Suprapubic skin (tissue), 3 donors: ENCODE results near the gene DIAPH2.

Source experiments
- POLR2AphosphoS5 ChIP-seq, 3 donors: sonication (generic); formaldehyde crosslinking; IDR thresholded peaks; one replicate each; pipeline ENCODE4 v1.6.1; 2017; ENCODE audit warnings: antibody characterized with exemption in 3 of 3
- TF ChIP-seq, protein P1 (sequence below), 2 donors: fragments of 200-600 bp in 1 of 2; fragments of 450-650 bp in 1 of 2; sonication (generic) in 1 of 2; IDR thresholded peaks; one replicate each; pipeline ENCODE4 v1.5.1; 2016 to 2019; ENCODE audit warnings: antibody characterized with exemption in 2 of 2, mild to moderate bottlenecking in 1 of 2, moderate library complexity in 1 of 2

DNA sequence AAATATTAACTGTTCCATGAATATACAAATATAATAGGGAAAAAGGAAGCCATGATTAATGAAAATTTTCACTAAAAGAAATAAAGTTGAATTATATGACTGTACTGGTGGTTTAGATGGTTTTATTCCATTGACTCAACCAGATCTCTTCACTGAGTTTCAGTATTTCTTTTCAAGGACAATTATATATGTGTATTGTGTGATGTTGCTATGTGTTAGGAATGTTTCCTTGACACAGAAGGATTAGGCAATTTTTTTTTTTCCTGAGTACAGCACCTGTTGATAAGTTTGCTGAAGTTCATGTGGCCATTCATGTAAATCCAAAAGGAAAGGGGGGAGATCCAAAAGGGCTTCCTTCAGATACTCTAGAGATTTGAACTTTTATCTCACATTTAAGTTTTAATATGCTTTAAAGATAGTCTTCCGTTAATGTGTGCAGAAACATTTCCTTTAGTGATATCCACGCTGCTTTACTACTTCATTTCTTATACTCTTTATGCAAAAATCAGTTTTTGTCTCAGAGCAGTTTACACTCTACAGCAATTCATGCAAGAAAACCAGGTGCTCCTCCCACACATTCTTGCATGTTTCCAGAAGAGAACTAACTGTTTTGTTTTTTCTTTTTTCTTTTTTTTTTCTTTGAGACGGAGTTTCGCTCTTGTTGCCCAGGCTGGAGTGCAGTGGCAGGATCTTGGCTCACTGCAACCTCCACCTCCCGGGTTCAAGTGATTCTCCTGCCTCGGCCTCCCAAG, 448.2 kb downstream of the DIAPH2 start:
- TF ChIP-seq, protein P1, sequence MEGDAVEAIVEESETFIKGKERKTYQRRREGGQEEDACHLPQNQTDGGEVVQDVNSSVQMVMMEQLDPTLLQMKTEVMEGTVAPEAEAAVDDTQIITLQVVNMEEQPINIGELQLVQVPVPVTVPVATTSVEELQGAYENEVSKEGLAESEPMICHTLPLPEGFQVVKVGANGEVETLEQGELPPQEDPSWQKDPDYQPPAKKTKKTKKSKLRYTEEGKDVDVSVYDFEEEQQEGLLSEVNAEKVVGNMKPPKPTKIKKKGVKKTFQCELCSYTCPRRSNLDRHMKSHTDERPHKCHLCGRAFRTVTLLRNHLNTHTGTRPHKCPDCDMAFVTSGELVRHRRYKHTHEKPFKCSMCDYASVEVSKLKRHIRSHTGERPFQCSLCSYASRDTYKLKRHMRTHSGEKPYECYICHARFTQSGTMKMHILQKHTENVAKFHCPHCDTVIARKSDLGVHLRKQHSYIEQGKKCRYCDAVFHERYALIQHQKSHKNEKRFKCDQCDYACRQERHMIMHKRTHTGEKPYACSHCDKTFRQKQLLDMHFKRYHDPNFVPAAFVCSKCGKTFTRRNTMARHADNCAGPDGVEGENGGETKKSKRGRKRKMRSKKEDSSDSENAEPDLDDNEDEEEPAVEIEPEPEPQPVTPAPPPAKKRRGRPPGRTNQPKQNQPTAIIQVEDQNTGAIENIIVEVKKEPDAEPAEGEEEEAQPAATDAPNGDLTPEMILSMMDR (IDR thresholded peaks at IDR 0.05), result no peak
- no peak for TF ChIP-seq POLR2AphosphoS5 (IDR thresholded peaks at IDR 0.05)
